Measurements from ENCODE around the gene DCC.

DNA sequence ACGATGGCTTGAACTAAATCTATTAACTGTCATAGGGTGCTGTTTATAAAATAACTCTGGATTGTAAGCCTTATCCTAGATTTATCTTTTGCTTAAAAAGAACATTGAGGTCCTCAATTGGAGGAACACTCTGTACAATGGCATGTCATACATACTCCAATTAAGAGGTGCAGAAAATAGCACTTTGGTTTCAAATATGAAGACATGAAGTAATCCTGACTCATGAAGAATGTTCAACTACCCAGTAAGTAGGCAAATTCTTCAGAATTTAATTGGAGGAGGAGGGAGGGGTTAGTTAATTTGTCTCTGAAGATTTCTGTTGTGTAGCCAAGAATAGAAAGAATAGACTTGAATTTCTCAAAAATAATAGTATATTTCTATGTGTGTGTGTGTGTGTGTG lies 36.1 kb downstream of the DCC start:
- TF ChIP-seq ZNF24 (IDR thresholded peaks at IDR 0.05) (no peak), NFE2L1 (tag; IDR thresholded peaks at IDR 0.05; ENCODE audit: borderline replicate concordance, low read depth) (no peak), ZFP30 (CRISPR knock-in tag; IDR thresholded peaks at IDR 0.05; ENCODE audit: borderline replicate concordance) (no peak), CTCF (IDR thresholded peaks at IDR 0.05 in 2 of 3, conservative IDR thresholded peaks at IDR 0.05 in 1 of 3; ENCODE audit: insufficient read depth in 2 of 3, low read depth in 1 of 3, low read length in 3 of 3) (no peak), POLR2AphosphoS2 (IDR thresholded peaks at IDR 0.05; ENCODE audit: low read length) (no peak), ASH1L (IDR thresholded peaks at IDR 0.05; ENCODE audit: borderline replicate concordance, low read depth, partially characterized antibody) (no peak), RNF219 (CRISPR knock-in tag; IDR thresholded peaks at IDR 0.05) (no peak), HMGN3 (IDR thresholded peaks at IDR 0.05; ENCODE audit: borderline replicate concordance, extremely low read depth, insufficient read length, low read depth, low read length) (no peak)
- TF ChIP-seq, protein P1, sequence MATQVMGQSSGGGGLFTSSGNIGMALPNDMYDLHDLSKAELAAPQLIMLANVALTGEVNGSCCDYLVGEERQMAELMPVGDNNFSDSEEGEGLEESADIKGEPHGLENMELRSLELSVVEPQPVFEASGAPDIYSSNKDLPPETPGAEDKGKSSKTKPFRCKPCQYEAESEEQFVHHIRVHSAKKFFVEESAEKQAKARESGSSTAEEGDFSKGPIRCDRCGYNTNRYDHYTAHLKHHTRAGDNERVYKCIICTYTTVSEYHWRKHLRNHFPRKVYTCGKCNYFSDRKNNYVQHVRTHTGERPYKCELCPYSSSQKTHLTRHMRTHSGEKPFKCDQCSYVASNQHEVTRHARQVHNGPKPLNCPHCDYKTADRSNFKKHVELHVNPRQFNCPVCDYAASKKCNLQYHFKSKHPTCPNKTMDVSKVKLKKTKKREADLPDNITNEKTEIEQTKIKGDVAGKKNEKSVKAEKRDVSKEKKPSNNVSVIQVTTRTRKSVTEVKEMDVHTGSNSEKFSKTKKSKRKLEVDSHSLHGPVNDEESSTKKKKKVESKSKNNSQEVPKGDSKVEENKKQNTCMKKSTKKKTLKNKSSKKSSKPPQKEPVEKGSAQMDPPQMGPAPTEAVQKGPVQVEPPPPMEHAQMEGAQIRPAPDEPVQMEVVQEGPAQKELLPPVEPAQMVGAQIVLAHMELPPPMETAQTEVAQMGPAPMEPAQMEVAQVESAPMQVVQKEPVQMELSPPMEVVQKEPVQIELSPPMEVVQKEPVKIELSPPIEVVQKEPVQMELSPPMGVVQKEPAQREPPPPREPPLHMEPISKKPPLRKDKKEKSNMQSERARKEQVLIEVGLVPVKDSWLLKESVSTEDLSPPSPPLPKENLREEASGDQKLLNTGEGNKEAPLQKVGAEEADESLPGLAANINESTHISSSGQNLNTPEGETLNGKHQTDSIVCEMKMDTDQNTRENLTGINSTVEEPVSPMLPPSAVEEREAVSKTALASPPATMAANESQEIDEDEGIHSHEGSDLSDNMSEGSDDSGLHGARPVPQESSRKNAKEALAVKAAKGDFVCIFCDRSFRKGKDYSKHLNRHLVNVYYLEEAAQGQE (IDR thresholded peaks at IDR 0.05; ENCODE audit: borderline replicate concordance), result no peak
- TF ChIP-seq, protein P1 (CRISPR knock-in tag; IDR thresholded peaks at IDR 0.05; ENCODE audit: low read depth), result no peak

Data from K562 (cell line).